Measurements from ENCODE around the gene ZMYM1.
"Not testable (repeated sequence)": the region's sequence is repeated elsewhere in the genome, so short reads cannot be mapped to it uniquely, and the experiment has no call there.

ZMYM1 gene

DNA sequence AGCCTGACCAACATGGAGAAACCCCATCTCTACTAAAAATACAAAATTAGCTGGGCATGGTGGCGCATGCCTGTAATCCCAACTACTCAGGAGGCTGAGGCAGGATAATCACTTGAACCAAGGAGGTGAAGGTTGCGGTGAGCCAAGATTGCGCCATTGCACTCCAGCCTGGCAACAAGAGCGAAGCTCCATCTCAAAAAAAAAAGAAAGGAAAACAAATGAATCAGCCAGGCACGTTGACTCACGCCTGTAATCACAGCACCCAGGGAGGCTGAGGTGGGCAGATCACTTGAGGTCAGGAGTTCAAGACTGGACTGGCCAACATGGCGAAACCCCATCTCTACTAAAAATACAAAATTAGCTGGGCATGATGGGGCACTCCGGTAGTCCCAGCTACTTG is 2.8 kb upstream of the ZMYM1 start:
- DNase-seq (ENCODE audit: low read depth), result not testable (repeated sequence)

DNA sequence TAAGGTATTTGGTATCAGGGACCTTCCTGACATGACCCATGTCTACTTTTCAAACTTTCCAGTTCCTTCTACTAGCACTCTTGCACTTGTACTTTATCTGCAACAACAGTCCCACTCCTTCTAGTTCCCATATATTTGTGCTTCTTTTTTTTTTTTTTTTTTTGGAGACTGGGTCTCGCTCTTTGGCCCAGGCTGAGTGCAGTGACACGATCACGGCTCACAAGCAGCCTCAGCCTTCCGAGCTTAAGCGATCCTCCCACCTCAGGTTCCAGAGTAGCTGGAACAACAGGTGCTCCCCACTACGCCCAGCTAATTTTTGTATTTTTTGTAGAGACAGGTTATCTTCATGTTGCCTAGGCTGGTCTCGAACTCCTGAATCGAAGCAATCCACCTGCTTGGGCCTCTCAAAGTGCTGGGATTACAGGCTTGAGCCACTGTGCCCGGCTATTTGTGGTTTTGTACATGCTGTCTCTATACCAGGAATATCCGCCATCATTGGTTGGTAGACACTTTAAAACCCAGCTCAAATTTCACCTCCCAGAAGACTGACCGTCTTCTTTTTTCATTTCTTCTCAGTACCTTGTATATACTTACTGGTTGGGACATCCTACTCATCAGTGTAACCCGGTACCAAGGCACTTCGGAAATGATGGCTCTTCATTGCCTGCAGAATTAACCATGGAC is 1.1 kb downstream of the ZMYM1 start:
- DNase-seq (ENCODE audit: low read depth), result no peak

DNA sequence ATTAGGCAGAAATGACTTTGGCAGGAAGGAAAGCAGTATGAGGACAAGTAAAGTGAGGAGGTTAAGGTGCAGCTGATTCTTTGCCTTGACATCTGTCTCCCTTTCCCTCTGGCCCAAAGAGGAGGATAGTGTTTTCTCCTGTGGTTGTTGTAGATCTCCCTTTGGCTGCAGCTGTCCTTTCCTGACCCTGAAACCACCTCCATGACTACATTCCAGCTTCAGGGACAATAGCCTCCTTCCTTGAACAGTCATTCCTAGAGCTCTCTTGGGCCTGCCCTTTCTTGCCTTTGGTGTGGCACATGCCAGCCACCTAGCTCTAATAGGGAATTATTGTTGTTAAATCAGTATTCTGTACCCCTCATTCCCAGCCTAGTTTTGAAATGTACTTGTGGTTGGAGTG is 6.2 kb downstream of the ZMYM1 start:
- no peak for DNase-seq (ENCODE audit: low read depth)

DNA sequence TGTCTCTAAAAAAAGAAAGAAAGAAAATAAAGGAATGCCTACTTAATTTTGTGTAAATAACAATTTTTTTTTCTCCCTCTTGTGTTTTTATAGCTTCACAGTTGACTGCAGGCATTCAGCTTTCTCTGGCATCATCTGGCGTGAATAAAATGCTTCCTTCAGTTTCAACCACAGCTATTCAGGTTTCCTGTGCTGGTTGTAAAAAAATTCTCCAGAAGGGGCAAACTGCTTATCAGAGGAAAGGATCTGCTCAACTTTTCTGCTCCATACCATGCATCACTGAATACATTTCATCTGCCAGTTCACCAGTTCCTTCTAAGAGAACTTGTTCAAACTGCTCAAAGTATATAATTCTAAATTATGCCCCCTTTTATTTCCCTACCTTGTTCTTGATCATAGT is 18.0 kb downstream of the ZMYM1 start:
- no peak for DNase-seq (ENCODE audit: low read depth)

DNA sequence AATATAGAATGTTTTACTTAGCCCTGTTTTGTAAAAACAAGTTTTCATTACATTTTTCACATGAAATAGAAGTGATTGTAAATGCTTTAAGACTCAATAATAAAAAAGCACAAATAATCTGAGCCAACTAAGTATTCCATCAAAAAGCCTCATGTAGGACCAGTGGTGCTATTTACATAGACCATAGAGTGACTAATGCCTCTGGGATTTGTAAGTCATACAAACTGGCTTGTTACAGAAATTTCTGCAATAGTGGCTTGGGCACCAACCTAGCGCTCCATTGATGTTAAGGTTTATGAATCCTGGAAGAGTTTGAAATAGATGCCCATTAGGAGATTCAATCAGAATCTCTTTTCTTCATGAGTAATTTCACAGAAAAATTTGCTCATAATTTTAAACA is 31.9 kb downstream of the ZMYM1 start:
- DNase-seq (ENCODE audit: low read depth), result no peak

DNA sequence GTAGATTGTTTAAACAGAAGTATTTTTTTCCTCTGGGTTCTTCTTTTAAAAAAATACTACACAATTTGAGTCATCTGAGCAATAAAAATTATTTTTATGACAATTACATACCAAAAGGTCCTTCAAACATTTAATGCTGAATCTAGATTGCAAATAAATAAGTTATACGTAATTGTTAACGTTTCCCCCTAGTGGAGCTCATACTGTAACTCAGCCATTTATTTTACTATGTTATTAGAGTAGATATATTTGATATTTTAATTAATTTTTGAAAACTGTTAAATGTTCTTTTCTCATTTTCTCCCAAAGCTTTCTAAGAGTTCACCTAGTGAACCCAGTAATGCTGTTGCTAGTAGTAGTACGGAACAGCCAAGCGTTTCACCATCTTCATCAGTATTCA is 33.5 kb downstream of the ZMYM1 start:
- DNase-seq (ENCODE audit: low read depth), result no peak

DNA sequence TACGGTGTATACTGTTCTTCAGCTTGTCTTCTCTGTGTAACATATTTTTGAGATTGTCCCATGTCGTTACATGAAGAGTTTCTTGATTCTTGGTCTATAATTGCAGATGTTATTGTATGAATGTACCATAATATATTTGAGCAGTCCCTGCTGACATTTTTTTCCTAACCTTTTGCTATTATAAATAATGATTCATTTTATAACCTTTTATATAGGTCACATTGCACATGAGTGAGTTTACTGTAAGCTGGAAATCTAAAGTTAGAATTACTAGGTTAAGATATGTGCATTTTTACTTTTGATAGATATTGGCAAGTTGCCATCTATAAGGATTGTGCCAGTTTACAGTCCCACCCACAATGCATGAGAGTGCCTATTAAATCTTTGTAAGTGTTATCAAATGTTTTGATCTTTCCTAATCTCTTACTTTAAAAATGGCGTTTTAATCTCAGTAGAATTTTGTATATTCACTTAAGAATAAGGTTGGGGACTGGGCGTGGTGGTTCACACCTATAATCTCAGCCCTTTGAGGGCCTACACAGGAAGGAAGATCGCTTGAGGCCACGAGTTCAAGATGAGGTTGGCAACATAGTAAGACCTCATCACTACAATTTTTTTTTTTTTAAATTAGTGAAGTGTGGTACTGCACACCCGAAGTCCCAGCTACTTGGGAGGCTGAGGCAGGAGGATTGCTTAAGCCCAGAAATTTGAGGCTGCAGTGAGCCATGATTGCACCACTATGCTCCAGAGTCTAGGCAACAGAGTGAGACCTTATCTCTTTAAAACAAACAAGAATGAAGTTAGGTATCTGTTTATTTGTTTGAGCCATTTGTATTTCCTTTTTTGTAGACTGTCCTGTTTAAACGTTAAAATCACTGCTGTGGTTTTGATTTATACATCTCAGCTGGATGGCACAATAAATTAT is 36.5 kb downstream of the ZMYM1 start:
- DNase-seq (ENCODE audit: low read depth), result no peak

DNA sequence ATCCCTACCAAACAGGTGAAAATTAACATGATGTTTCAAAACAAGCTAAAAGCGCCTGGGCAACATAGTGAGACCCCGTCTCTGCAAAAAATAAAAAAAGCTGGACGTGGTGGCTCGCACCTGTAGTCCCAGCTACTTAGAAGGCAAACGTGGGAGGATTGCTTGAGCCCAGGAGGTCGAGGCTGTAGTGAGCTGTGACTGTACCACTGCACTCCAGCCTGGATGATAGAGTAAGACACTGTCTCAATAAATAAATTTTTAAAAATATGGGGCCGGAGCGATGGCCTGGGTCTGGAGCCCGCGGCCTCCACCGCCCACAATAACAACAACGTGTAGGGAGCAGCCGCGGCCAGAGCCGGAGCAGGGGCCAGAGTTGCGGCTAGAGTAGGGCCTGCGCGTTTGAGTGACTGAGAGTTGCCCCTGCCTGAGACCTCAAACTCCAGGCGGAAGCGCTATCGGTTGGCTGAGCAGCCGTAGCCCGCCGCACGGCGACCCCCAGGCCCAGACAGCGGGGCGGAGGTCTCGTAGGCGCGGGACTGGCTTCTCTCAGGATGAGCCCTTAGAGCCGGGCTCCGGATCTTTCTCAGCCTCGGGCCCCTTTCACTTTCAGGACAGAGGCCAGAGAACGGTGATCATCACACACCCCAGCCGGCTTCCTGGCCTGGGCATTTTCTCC is 41.4 kb downstream of the ZMYM1 start:
- DNase-seq (ENCODE audit: low read depth), result no peak

DNA sequence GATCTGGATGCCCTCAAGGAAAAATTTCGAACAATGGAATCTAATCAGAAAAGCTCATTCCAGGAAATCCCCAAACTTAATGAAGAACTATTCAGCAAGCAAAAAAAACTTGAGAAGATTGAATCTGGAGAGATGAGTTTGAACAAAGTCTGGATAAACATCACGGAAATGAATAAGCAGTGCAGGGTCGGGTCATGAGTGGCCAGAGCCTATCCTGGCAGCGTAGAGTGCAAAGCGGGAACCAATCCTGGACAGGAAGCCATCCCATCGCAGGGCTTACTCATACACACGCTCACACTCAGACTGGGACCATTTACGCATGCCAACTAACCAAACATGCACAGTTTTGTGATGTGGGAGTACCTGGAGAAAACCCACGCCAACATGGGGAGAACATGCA is 43.1 kb downstream of the ZMYM1 start:
- DNase-seq (ENCODE audit: low read depth), result no peak

DNA sequence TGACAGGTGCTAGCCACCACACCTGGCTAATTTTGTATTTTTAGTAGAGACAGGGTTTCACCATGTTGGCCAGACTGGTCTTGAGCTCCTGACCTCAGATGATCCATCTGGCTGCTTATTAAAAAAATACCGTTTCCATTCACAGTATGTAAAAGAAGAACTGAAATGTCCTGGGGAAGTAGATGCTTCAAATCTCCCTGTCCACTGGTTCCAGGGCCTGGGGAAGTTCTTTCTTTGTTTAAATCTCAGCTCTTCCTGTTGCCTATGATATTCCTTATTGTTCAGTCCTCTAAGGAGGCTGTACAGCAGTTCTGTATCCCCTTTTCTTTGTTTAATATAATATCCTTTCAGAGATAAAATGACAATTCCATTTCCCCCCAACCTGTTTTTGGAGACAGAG is 47.4 kb downstream of the ZMYM1 start:
- no peak for DNase-seq (ENCODE audit: low read depth)

DNA sequence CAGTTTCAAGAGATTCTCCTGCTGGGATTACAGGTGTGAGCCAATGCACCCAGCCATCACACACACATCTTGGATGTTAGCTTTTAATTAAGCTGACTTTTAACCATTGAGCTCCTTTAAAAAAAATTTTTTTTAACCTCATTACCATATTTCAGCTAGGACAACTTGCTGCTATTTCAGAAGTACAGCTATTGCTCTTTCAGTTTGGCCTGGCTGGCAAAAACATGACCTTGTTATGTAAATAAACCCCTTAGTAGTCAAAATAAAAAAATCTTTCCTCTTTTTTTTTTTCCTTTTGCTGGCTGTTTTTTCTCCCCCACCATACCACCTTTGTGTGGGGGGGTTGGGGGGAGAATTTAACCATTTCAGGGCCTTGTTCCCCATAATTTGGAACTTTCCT is 49.9 kb downstream of the ZMYM1 start:
- DNase-seq (ENCODE audit: low read depth), result no peak

DNA sequence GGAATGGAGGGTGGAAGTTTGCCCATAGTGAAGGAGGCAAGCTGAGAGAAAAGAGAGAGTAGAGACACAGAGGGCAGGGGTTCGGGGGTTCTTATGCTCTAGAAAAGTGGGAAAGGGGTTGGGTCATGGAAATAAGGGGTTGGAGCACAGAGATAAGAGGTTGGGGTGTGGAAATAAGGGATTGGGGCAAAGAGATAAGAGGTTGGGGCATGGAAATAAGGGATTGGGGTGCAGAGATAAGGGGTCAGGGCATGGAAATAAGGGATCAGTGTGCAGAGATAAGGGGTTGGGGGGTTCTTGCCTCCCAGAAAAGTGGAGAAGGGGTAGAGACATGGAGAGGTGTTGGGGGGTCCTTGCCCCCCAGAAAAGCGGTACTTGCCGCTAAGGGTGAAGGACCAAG is 57.6 kb downstream of the ZMYM1 start:
- DNase-seq (ENCODE audit: low read depth), result no peak

DNA sequence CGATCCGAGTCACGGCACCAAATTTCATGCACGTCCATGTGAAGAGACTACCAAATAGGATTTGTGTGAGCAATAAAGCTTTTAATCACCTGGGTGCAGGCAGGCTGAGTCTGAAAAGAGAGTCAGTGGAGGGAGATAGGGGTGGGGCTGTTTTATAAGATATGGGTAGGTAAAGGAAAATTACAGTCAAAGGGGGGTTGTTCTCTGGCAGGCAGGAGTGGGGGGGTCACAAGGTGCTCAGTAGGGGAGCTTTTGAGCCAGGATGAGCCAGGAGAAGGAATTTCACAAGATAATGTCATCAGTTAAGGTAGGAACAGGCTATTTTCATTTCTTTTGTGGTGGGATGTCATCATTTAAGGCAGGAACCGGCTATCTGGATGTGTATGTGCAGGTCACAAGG is 58.4 kb downstream of the ZMYM1 start:
- not testable (repeated sequence) for DNase-seq (ENCODE audit: low read depth)

DNA sequence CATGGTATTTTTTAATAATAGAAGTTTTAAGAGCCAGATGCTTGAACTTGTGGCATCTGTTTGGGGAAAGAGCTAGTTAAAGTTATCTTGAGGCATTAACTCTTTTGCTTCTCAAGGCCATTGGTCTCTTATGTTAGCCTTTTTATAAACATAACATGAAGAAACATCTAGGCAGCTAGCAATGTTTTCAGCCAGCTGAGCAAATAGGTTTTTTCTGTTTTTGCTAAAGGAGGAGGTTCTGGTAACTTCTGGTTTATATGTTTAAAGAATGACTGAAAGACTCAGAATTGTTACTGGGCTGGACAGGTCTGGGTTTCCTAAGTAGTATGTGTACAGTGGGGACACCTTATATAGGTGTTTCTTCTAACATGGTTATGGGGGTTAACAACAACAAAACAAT is 63.1 kb downstream of the ZMYM1 start:
- not testable (repeated sequence) for DNase-seq (ENCODE audit: low read depth)

DNA sequence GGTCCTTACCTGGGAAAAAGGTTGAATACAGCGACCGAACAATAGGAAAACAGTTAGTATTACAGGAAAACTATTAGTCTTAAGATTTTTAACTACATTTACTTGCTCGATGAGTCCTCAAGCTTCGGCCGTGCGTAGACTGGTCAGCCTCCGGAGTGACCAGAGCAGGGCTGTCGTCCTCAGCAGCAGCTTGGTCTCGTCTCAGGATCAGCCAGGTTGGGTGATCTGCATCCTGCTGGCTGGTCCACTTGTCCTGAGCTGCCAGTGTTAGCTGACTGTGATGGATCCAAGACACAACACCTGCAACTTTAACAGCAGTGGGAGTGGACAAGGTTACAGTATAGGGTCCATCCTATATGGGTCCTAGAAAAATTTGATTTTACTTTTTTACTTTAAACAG is 63.5 kb downstream of the ZMYM1 start:
- not testable (repeated sequence) for DNase-seq (ENCODE audit: low read depth)

DNA sequence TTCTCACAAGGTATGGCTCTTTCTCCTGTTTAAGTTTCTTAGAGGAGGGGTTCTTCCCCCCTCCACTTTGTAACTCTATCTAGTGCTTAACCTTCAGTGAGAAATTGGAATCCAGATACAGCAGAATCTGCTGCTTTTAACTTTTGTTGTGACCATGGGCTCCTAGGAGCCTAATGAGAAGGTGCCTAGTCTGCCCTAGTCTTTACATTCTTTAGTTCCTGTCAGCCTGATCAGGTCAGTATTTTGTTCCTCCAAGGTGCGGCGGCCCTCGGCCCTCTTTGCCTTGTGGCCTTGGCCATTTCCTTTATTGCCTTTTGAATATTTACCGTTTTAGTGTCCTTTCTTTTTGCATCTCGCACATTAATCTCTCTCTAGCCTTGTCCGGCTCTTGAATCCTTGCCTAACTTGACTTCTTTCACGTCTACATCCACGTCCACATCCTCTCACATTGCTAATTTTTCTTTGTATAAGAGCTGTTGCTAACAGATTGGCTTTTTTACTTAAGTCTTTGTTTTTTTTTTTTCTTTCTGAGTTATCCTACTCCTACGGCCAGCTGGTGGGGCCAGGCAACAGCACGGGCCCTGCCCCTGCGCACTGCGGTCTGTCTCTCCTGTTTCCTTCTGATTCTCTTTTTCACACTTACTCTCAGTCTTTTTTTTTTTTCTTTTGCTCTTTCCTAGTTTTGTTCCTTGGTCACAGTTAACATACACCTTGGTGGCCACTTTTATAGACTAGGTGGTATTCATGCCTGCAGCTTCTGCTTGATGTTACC is 64.7 kb downstream of the ZMYM1 start:
- DNase-seq (ENCODE audit: low read depth), result no peak

DNA sequence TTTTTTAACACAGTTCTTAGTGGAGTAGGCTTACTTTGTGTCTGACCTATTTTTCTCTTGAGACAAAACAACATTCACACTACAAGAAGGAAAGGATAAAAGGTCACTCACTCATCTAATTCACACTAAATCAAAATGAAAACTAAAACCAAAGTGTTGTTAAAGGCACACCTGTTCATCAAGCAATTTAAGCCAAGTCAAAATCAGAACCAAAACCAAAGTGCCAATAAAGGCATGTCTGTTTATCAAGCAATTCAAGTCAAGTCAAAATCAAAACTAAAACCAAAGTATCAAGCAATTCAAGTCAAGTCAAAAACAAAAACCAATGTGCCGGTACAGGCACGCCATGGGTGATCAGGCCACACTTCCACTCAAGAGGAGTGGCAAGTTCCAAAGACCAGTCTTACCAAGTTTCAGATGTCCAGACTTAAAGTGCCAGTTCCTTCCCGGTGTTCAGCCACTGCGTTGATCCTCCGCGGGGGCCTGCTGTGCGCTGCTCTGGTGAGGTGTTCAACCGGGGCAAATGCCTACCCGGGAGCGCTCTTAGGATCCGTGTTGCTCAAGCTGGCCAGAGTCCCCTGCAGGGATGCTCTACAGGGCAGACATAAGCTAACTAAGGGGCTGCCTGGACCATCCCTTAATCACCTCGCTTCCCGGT is 66.8 kb downstream of the ZMYM1 start:
- not testable (repeated sequence) for DNase-seq (ENCODE audit: low read depth)

DNA sequence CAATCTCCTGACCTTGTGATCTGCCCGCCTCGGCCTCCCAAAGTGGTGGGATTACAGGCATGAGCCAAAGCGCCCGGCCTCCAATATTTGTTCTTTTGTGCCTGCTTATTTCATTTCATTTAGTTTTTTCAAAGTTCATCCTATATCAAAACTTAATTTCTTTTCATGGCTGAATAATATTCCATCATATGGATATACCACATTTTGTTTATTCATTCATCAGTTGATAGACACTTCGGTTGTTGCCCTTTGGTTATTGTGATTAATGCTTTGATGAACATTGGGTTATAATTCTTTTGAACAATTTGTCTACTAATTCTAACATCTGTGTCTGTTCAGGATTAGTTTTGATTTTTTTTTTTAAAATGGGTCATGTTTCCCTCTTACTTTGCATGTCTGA is 72.0 kb downstream of the ZMYM1 start:
- DNase-seq (ENCODE audit: low read depth), result no peak

DNA sequence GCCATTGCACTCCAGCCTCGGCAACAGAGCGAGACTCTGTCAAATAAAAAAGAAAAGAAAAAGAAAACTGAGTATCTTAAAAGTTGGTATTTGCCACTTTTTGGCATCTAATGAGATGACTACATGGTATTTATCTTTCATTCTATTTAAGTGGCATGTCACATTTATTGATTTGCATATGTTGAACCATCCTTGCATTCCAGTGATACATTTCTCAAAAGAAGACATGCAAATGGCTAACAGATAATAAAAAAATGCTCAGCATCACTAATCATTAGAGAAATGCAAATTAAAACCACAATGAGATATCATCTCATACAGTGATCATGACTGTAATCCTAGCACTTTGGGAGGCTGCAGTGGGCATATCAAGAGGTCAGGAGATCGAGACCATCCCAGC is 85.7 kb downstream of the ZMYM1 start:
- no peak for DNase-seq (ENCODE audit: low read depth)

Measured in stimulated activated CD8-positive, alpha-beta memory T cell treated with anti-CD3 and anti-CD28 coated beads, Interleukin-4, amount 100 ng/mL, for 24 hours (primary cell).